Measurements from ENCODE around the gene ADAMTS8.

GRCh38 chr11:130471731-130472433, 43.5 kb upstream of the ADAMTS8 start:
- TF ChIP-seq, protein P1, sequence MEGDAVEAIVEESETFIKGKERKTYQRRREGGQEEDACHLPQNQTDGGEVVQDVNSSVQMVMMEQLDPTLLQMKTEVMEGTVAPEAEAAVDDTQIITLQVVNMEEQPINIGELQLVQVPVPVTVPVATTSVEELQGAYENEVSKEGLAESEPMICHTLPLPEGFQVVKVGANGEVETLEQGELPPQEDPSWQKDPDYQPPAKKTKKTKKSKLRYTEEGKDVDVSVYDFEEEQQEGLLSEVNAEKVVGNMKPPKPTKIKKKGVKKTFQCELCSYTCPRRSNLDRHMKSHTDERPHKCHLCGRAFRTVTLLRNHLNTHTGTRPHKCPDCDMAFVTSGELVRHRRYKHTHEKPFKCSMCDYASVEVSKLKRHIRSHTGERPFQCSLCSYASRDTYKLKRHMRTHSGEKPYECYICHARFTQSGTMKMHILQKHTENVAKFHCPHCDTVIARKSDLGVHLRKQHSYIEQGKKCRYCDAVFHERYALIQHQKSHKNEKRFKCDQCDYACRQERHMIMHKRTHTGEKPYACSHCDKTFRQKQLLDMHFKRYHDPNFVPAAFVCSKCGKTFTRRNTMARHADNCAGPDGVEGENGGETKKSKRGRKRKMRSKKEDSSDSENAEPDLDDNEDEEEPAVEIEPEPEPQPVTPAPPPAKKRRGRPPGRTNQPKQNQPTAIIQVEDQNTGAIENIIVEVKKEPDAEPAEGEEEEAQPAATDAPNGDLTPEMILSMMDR (conservative IDR thresholded peaks at IDR 0.05), result no peak
- TF ChIP-seq ZFX (IDR thresholded peaks at IDR 0.05), result no peak
